Mononuclear cell (primary cell): ENCODE data around the gene MARK4. TPM values are rescaled to one million over a fixed set of nuclear protein-coding genes. Genes with fewer than 3 reads are reported as not detected.
"Not testable (repeated sequence)": the region's sequence is repeated elsewhere in the genome, so short reads cannot be mapped to it uniquely, and the experiment has no call there.

Experiments
- H3K27me3 ChIP-seq: 2 replicates; pipeline ENCODE4 v1.6.0; 2011; ENCODE audit warnings: low read length, control low read depth; ENCODE audit not compliant: insufficient read depth
- H3K4me1 ChIP-seq: 2 replicates; pipeline ENCODE4 v1.5.1; 2011; ENCODE audit warnings: mild to moderate bottlenecking, low read length, control low read depth; ENCODE audit not compliant: insufficient read depth
- H3K4me3 ChIP-seq: 2 replicates; pipeline ENCODE4 v1.5.1; 2011; ENCODE audit warnings: mild to moderate bottlenecking, low read length, moderate library complexity
- H3K9me3 ChIP-seq: 2 replicates; pipeline ENCODE4 v1.5.1; 2011; ENCODE audit warnings: low read depth, mild to moderate bottlenecking, control low read depth, low read length
- total RNA-seq: library from RNA; depleted of rRNA; stranded (reverse); fragments of >200 nt; gene quantifications from one replicate; pipeline ENCODE4 v1.2.3, GENCODE V29; 2012

The MARK4 gene
- total RNA-seq, 1 donor = 12.9 TPM

GRCh38 chr19:45224645-45225044 is 26.4 kb upstream of the MARK4 start:
- Histone ChIP-seq H3K27me3 (no peaks in the 10 kb centered on the region), H3K4me1 (no peaks in the 10 kb centered on the region), H3K9me3 (no peaks in the 10 kb centered on the region), H3K4me3 (no peak overlapping the region)

DNA sequence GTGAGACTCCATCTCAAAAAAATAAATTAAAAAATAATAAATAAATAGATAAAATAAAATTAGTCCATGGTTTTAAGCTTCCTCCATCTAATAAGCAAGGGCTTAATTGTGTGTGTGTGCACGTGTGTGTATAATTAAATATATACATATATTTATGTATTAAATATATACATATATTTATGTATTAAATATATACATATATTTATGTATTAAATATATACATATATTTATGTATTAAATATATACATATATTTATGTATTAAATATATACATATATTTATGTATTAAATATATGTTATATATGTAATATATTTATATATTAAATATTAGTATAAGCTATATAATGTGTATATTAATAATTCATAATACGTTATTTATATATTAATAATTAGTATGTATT is 22.0 kb upstream of the MARK4 start:
- not testable (repeated sequence) for H3K4me1 ChIP-seq, H3K27me3 ChIP-seq, H3K9me3 ChIP-seq, H3K4me3 ChIP-seq

GRCh38 chr19:45231891-45232290 is 19.2 kb upstream of the MARK4 start:
- H3K4me3 ChIP-seq = no peak overlapping the region

DNA sequence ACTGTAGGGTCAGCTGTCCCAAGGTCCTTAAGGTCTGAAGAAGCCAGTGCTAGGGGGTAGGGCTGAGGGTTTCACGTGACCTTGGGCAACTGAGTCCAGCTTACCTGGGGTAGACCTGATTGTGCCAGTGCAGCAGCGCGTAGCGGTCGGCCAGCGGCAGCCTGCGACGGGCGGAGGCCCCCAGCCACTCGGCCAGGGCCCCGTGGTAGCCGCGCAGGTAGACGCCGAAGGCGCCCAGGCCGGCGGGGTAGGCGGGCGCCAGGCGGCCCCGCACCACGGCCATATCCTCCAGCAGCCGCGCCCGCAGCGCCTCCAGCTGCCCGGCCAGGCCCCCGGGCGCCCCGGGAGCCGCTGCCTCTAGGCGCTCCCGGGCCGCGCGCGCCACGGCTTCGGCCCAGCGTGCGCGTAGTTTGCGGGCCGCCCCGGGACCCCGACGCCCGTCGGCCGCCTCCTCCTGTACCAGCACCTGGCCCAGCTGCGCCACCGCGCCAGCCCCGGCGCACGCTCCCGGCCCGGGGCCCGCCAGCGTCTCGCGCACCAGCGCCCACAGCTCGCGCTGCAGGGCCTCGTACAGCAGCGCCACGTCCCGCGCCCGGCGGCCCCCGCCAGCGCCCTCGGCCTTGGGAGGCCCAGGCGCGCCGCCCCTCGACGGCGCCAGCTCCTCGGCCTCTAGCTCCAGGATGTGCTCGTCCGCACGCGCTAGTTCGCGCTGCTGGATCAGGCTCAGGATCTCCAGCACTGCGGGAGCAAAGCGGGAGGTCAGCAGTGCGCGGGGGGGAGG is 16.8 kb upstream of the MARK4 start:
- Histone ChIP-seq H3K9me3 (no peaks in the 10 kb centered on the region), H3K4me1 (peaks cover 5% of the 10 kb centered on the region), H3K4me3 (no peak overlapping the region), H3K27me3 (peaks cover 4% of the 10 kb centered on the region)

More at GRCh38 chr19:45231891-45232290, 19.2 kb upstream of the MARK4 start:
- Histone ChIP-seq H3K27me3 (peaks cover 4% of the 10 kb centered on the region), H3K9me3 (no peaks in the 10 kb centered on the region), H3K4me1 (peaks cover 5% of the 10 kb centered on the region)

- Histone ChIP-seq H3K9me3 (no peaks in the 10 kb centered on the region), H3K4me1 (peaks cover 5% of the 10 kb centered on the region), H3K4me3 (no peak overlapping the region), H3K27me3 (peaks cover 4% of the 10 kb centered on the region)
Measured at GRCh38 chr19:45235485-45235884, 15.6 kb upstream of the MARK4 start.

DNA sequence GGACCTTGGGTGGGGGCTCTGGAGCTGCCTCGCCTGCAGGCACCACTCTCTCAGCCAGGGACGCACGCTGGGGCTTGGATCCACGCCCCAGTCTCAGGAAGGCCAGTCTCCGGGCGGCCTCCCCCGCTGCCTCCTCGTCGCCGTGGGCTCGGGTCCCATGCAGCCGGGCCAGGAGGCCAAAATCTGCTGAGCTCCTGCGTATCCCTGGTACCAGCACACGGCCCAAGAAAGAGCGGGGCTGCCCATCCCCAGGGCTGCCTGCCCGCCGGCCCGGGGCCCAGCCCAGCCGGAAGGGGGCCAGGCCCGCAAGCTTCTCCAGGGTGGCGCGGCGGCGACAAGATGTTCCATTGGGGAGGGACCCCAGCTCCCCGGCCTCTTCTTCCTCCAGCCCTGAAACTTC is 12.5 kb upstream of the MARK4 start:
- peaks cover under 1% of the 10 kb centered on the region for H3K27me3 ChIP-seq
- no peaks in the 10 kb centered on the region for H3K9me3 ChIP-seq
- H3K4me3 ChIP-seq = no peak overlapping the region
- peaks cover 5% of the 10 kb centered on the region for H3K4me1 ChIP-seq

GRCh38 chr19:45243144-45243732 is 7.8 kb upstream of the MARK4 start:
- no peaks in the 10 kb centered on the region for H3K27me3 ChIP-seq
- no peak overlapping the region for H3K4me3 ChIP-seq
- H3K9me3 ChIP-seq = no peaks in the 10 kb centered on the region
- H3K4me1 ChIP-seq = peaks cover 2% of the 10 kb centered on the region

DNA sequence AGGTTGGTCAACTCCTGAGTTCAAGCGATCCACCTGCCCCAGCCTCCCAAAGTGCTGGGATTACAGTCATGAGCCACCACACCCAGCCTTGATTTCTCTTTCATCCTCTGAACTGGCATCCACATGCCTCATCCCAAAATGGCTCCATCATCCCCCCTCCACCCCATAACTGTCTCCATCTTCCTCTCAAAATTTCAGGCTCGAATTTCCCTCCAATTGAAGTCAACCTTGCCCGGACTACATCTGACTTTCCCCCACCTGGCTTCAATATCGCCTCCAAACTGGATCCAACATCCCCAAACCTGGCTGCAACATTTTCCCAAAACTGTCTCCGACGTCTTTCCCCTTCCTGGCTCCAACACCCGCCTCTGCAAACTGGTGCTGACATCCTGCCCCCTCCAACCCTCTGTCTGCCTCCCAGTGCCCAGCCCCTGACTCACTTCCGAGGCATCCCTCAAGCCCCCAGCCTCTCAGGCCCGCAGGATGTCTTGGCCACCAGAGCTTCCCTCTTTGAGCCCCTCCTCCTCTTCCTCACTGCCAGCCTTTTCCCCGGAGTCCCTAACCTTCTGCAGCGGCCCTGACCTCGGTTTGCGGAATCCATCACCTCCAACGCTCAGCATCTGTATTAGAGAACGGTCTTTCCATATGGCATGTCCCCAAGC is 6.8 kb upstream of the MARK4 start:
- Histone ChIP-seq H3K4me3 (no peak overlapping the region), H3K4me1 (peaks cover 9% of the 10 kb centered on the region), H3K9me3 (no peaks in the 10 kb centered on the region), H3K27me3 (no peaks in the 10 kb centered on the region)

DNA sequence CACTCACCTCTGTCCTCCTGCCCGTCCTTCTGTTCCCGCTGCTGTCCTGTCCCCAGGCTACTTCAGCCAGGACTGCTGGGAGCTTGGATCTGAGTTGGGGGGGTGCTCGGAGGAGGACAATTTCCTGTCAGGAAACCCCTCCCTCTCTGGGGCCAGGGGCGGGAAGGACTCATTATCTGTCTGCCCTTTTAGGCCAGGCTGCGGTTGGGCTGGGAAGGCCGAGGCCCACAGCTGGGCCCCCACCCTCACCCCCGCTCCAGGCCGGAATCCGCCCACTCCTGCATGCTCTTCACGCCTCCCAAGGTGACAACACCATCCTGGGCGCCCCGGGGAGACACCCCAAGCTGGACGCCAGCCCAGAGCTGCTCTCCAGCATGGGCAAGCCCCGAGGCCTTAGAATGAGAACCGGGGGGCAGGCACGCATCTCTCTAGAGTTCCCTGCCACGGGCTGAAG is 5.7 kb upstream of the MARK4 start, which contains the start of gene EXOC3L2:
Gene EXOC3L2, minus strand, starts transcription at position 74 of the 454 bp plus-strand sequence. CDS start 6,362 bp downstream, outside the sequence.
- Histone ChIP-seq H3K4me1 (peaks cover 11% of the 10 kb centered on the region), H3K27me3 (no peaks in the 10 kb centered on the region), H3K9me3 (no peaks in the 10 kb centered on the region), H3K4me3 (no peak within 1 kb of the TSS)

- Histone ChIP-seq H3K4me3 (no peak overlapping the region), H3K9me3 (no peaks in the 10 kb centered on the region), H3K27me3 (no peaks in the 10 kb centered on the region), H3K4me1 (peaks cover 15% of the 10 kb centered on the region)
Measured at GRCh38 chr19:45245826-45246225, 5.2 kb upstream of the MARK4 start.

DNA sequence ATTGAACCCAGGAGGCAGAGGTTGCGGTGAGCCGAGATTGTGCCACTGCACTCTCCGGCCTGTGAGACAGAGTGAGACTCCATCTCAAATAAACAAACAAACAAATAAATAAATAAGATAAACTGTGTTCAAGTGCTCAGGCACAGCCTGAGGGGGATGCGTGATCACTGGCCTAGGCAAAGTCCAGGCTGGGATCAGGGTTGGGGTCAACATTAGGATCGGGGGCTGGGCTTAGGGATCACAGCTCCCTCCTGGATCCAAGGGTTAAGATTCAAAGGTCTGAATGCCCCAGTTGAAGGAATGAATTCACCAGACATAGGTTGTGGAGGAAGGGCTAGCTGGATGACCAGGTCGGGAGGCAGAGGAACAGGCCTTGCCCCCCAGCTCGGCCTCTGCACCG is 3.9 kb upstream of the MARK4 start:
- peaks cover 19% of the 10 kb centered on the region for H3K4me1 ChIP-seq
- H3K27me3 ChIP-seq = no peaks in the 10 kb centered on the region
- H3K4me3 ChIP-seq = no peak overlapping the region
- no peaks in the 10 kb centered on the region for H3K9me3 ChIP-seq

DNA sequence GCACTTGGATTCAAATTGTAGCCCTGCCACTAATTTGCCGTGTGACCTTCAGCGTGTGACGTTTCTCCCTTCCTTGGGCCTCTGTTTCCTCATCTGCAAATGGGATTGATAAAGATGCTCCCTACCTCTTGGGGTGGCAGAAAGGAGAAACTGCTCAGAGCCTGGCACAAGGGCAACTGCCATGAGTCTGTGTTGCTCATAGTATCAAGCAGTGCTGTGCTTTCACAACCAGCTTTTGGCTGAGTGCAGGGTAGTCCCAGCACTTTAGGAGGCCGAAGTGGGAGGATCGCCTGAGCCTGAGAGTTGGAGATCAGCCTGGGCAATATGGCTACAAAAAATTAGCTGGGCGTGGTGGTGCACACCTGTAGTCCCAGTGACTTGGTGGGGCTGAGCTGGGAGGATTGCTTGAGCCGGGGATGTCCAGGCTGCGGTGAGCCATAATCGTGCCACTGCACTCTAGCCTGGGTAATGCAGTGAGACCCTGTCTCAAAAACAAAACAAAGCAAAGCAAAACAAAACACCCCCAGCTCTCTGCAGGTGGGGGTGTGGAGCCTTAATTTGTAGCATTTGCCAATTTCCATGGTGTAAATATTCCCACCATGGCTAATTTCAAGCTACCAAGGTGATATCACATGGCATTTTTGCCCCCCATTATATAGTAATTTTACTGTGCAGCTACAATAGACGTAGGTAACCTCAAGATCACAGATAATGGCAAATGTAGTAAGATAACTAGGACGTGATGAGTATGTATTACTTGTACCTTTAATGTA is 1.6 kb upstream of the MARK4 start:
- Histone ChIP-seq H3K27me3 (no peaks in the 10 kb centered on the region), H3K9me3 (no peaks in the 10 kb centered on the region), H3K4me3 (no peak overlapping the region), H3K4me1 (peaks cover 42% of the 10 kb centered on the region)

GRCh38 chr19:45250216-45250831 is 747 bp upstream of the MARK4 start:
- peaks cover 43% of the 10 kb centered on the region for H3K4me1 ChIP-seq
- H3K9me3 ChIP-seq = no peaks in the 10 kb centered on the region
- H3K4me3 ChIP-seq = peak overlapping the region; percentile 40
- H3K27me3 ChIP-seq = no peaks in the 10 kb centered on the region

- H3K4me3 ChIP-seq = peak overlapping the region; percentile 52
- no peaks in the 10 kb centered on the region for H3K27me3 ChIP-seq
- H3K9me3 ChIP-seq = no peaks in the 10 kb centered on the region
- H3K4me1 ChIP-seq = peaks cover 43% of the 10 kb centered on the region
Measured at GRCh38 chr19:45251452-45252354, 632 bp downstream of the MARK4 start.
